Large intestine (tissue), 12 donors: ENCODE results near the gene FAM209A. TPM values are rescaled to one million over a fixed set of nuclear protein-coding genes. Genes with fewer than 3 reads are reported as not detected.
"Not testable (repeated sequence)": the region's sequence is repeated elsewhere in the genome, so short reads cannot be mapped to it uniquely, and the experiment has no call there.

Experiments used
- DNase-seq, 2 donors: peaks; one replicate each; pipeline versions ENCODE4 v3.0.0 to v3.0.0-alpha.2; 2013
- H3K27ac ChIP-seq: one replicate; pipeline ENCODE4 v1.5.1; 2013; ENCODE audit warnings: low read length
- H3K27me3 ChIP-seq: 2 replicates; pipeline ENCODE4 v1.6.1; 2013; ENCODE audit warnings: low read length; ENCODE audit not compliant: control insufficient read depth, insufficient read depth
- H3K36me3 ChIP-seq: 2 replicates; pipeline ENCODE4 v1.6.1; 2013; ENCODE audit warnings: low read length; ENCODE audit not compliant: control insufficient read depth, insufficient read depth
- H3K4me1 ChIP-seq: one replicate; pipeline ENCODE4 v1.6.1; 2013; ENCODE audit warnings: low read length; ENCODE audit not compliant: control insufficient read depth, insufficient read depth
- H3K4me3 ChIP-seq: one replicate; pipeline ENCODE4 v1.5.1; 2013; ENCODE audit warnings: low read length
- H3K9me3 ChIP-seq: one replicate; pipeline ENCODE4 v1.6.1; 2013; ENCODE audit warnings: mild to moderate bottlenecking, low read depth, low read length, moderate library complexity; ENCODE audit not compliant: control insufficient read depth
- WGBS: methylation state at CpG from one replicate; pipeline ENCODE4 v1.1.5; 2013; ENCODE audit warnings: low lambda C conversion rate; ENCODE audit not compliant: insufficient coverage; 5-methylcytosine and 5-hydroxymethylcytosine counted together
- long read RNA-seq, 11 donors: transcript quantifications; one replicate each; lab custom pipeline, GENCODE V29; 2026
- polyA plus RNA-seq: library from polyadenylated mRNA; unstranded; fragments of 120-200 nt; gene quantifications from one replicate; pipeline ENCODE4 v1.2.1, GENCODE V29; 2013

Gene FAM209A, protein sequence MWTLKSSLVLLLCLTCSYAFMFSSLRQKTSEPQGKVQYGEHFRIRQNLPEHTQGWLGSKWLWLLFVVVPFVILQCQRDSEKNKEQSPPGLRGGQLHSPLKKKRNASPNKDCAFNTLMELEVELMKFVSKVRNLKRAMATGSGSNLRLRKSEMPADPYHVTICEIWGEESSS
- 0.21 TPM for polyA plus RNA-seq
- long read RNA-seq, donor 1: 0 reads
- long read RNA-seq, donor 2: 0 reads
- long read RNA-seq, donor 3: 0 reads
- long read RNA-seq, donor 4: 0 reads
- long read RNA-seq, donor 5: 0 reads
- long read RNA-seq, donor 6: 0 reads
- long read RNA-seq, donor 7: 0 reads
- long read RNA-seq, donor 8: 0 reads
- long read RNA-seq, donor 9: 0 reads
- long read RNA-seq, donor 10: 0 reads
- long read RNA-seq, donor 11: 0 reads

DNA sequence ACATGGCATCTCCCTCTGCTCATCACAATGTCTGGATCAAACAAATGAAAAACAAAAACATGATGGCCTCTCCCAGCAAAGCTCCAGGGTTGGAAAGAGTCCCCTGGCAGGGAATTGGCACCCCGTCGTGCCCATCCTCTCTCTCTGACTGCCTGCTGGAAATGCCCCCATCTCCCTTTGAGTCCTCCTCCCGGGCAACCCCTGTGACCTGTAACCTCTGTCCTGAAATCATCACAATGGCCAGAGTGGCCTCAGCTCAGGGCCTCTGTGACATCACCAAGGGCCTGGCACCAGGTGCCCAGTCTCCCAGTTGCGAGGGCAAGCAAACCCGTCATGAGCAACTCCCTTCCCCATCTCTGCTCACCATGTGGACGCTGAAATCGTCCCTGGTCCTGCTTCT is at the start of gene FAM209A:
Gene FAM209A, plus strand, starts transcription at position 301 of the 400 bp plus-strand sequence. Its CDS starts 65 bp downstream, at position 366.
- not testable (repeated sequence) for H3K4me3 ChIP-seq, H3K27me3 ChIP-seq, DNase-seq, H3K4me1 ChIP-seq, H3K27ac ChIP-seq
- H3K9me3 ChIP-seq: peaks cover 12% of the 10 kb centered on the region
- no CpG with 5 or more reads among the region's 7 CpGs for WGBS
- peaks cover 12% of the 10 kb centered on the region for H3K36me3 ChIP-seq

DNA sequence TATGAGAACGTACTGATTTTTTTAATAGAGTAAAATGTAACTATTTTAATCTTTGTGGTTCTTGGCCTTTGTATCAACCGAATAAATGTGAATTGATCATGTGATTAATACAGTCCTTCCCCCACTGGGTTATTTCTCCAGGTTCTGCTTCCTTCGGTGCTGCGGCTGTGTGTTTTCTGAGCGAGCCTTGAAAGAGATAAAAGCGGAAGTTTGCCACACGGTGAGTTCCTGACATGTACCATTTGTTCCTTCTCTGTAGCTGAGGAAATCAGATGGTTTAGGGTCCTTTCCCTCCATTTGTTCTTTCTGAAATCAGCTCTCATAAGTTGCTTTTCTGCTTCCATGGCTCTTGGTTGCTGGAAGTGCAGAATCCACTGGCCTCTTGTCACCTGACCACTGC is 40.6 kb upstream of the FAM209A start:
- Histone ChIP-seq H3K27ac (no peak overlapping the region), H3K27me3 (no peaks in the 10 kb centered on the region), H3K36me3 (peaks cover 77% of the 10 kb centered on the region), H3K9me3 (no peaks in the 10 kb centered on the region), H3K4me1 (no peaks in the 10 kb centered on the region), H3K4me3 (no peak overlapping the region)
- DNase-seq: no peak
- 100% methylated on average over 2 of the region's 7 CpGs for WGBS

DNA sequence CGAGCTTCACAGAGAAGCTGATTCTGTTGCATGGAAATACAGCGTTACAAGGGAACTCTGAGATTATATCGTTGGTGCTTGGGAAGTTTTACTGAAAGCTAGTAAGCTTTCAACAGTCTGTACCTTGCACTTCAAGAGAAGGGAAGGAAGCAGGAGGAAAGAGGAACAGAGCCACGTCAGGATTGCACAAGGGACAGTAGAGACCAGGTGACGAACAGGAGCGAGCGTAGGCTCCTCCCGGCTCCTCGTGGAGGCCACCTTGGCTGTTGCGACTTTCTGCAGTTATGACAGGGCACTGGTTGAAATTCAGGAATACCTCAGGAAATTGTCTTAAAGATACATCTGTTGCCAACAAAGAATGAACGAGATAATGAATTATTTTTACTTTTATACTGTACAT is 37.3 kb upstream of the FAM209A start:
- no peaks in the 10 kb centered on the region for H3K27me3 ChIP-seq
- no peaks in the 10 kb centered on the region for H3K4me1 ChIP-seq
- H3K4me3 ChIP-seq: no peak overlapping the region
- H3K36me3 ChIP-seq: peaks cover 59% of the 10 kb centered on the region
- WGBS: 100% methylated on average over 1 of the region's 11 CpGs
- no peaks in the 10 kb centered on the region for H3K9me3 ChIP-seq
- no peak for DNase-seq
- no peak overlapping the region for H3K27ac ChIP-seq

DNA sequence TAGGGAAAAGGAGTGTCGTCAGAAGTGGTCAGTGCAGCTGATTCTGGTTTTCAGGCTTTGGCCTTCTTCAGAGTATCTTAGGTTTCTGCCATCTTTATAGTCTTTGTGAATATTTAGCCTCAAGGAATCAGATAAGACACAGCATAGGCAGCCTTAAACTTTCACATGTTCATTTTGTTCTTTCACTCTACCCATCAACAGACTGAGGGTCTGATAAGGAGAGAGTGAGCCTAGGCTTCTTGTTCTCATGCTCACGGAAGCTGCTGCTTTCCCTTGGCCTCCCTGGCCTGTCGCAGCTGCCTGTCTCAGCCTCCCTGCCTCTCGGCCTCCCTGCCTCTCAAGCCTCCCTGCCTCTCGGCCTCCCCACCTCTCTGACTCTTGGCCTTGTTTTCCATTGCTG is 36.0 kb upstream of the FAM209A start:
- Histone ChIP-seq H3K27me3 (no peaks in the 10 kb centered on the region), H3K36me3 (peaks cover 55% of the 10 kb centered on the region)

DNA sequence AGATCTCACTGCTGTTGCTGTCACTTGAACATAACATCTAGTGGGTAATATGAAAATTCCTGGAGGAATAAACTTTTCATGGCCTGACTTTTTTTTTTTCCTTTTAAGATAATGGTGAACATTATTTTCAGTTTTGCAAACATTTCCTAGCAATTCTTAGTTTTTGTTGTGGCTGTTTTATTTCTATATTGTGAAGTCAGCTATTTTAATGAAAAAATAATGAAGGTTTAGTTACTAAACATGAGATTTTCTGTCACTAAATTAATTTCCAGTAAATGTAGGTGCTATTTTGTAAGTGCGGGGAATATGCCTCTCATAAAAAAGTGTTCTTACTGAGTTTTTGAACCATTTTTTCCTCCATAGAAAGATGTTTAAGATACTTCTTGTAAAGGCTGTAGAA is 23.4 kb upstream of the FAM209A start:
- DNase-seq: no peak
- no peak overlapping the region for H3K27ac ChIP-seq
- 80% methylated on average over 1 of the region's 1 CpG for WGBS
- no peaks in the 10 kb centered on the region for H3K27me3 ChIP-seq
- H3K4me3 ChIP-seq: no peak overlapping the region
- no peaks in the 10 kb centered on the region for H3K4me1 ChIP-seq
- H3K36me3 ChIP-seq: peaks cover 20% of the 10 kb centered on the region
- no peaks in the 10 kb centered on the region for H3K9me3 ChIP-seq

More for the DNA sequence above, 36.0 kb upstream of the FAM209A start:
- no peaks in the 10 kb centered on the region for H3K9me3 ChIP-seq
- no peak for DNase-seq
- no peak overlapping the region for H3K4me3 ChIP-seq
- WGBS: 100% methylated on average over 1 of the region's 5 CpGs
- H3K27ac ChIP-seq: no peak overlapping the region
- H3K4me1 ChIP-seq: no peaks in the 10 kb centered on the region

DNA sequence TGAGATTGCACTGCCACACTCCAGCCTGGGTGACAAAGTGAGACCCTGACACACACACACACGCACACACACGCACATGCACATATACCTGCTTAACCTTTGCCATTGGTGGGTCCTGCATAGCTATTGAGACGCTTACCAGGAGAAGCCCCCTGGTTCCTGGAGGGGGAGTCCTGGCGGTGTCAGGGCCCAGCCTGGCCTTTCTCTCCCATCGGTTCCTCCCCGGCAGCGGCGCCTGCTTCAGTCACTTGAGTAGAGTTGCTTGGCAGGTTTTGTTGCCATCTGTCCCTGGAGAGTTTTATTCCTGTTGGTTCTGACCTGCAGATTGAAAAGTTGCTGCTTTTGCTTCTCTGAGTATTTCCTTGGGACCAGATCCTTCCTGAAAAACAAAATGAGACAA is 20.6 kb upstream of the FAM209A start:
- H3K9me3 ChIP-seq: no peaks in the 10 kb centered on the region
- no peak overlapping the region for H3K27ac ChIP-seq
- no peaks in the 10 kb centered on the region for H3K4me1 ChIP-seq
- no peaks in the 10 kb centered on the region for H3K27me3 ChIP-seq
- no peak for DNase-seq
- WGBS: 100% methylated on average over 1 of the region's 8 CpGs
- peaks cover 12% of the 10 kb centered on the region for H3K36me3 ChIP-seq
- H3K4me3 ChIP-seq: no peak overlapping the region

DNA sequence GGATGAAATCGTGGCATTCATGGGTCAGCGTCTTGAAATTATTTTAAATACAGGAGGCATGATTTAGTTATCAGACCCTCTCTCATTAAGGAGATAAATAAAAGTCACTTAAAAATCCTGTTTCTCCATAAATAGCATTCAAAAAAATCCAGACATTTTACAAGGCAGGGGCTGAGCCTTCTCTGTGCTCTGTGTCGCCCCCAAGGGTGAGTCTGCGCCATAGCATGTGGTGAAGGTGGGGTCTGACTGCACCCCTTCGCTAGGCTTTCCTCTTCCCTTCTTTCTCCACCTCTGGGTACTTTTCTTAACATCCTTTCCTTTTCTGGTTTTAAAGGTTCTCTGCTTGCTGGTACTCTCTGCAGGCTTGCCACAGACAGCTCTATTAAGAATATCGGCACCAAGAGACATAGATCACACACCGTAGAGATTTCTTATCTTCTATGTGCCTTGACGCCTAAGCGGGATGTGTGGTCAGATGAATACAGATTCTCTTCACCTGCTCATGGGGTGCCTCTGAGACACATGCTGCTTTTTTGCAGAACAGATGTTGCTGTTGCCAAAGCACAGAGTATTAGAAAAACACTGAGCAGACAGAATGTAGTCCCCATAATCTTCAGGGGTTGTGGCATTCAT is 20.1 kb upstream of the FAM209A start:
- no peak for DNase-seq
- WGBS: 83% methylated on average over 1 of the region's 9 CpGs
- H3K27me3 ChIP-seq: no peaks in the 10 kb centered on the region

DNA sequence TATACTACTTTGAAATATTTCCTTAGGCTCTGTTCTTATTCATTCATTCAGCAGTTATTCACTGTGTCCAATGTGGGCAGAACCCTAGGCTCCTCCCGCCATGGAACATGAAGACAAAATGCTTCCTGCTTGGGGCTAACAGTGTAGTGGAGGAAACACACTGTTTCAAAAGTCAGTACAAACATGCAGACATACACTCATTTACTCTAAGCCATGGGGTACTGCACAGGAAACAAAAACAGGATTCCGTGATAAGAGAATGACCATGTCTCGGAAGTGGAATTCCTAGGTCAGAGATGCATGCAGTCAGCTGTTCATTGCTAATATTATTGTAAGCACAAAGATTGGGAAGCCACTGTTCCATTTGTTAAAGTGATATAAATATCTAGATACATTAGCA is 18.4 kb upstream of the FAM209A start:
- H3K27ac ChIP-seq: no peak overlapping the region
- H3K4me1 ChIP-seq: no peaks in the 10 kb centered on the region
- no peaks in the 10 kb centered on the region for H3K9me3 ChIP-seq
- peaks cover 12% of the 10 kb centered on the region for H3K36me3 ChIP-seq
- H3K27me3 ChIP-seq: no peaks in the 10 kb centered on the region
- no peak for DNase-seq
- no CpG with 5 or more reads among the region's 3 CpGs for WGBS
- H3K4me3 ChIP-seq: no peak overlapping the region

More for the DNA sequence above, 20.1 kb upstream of the FAM209A start:
- no peak overlapping the region for H3K27ac ChIP-seq
- no peaks in the 10 kb centered on the region for H3K9me3 ChIP-seq
- no peaks in the 10 kb centered on the region for H3K4me1 ChIP-seq
- no peak overlapping the region for H3K4me3 ChIP-seq
- H3K36me3 ChIP-seq: peaks cover 12% of the 10 kb centered on the region

DNA sequence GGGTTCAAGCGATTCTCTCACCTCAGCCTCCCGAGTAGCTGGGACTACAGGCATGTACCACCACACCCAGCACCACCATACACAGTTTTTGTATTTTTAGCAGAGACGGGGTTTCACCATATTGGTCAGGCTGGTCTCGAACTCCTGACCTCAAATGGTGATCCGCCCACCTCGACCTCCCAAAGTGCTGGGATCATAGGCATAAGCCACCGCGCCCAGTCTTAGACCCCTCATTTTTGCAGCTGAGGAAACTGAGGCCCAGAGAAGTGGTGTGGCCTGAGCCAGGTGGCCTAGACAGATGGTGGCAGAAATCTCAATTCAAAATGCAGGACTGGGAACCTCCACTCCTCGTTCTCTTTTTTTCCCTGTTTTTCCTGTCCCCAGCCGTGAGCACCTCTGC is 12.6 kb upstream of the FAM209A start:
- no peak for DNase-seq
- H3K36me3 ChIP-seq: peaks cover 29% of the 10 kb centered on the region
- no peak overlapping the region for H3K27ac ChIP-seq
- H3K27me3 ChIP-seq: no peaks in the 10 kb centered on the region
- no peaks in the 10 kb centered on the region for H3K4me1 ChIP-seq
- no peaks in the 10 kb centered on the region for H3K9me3 ChIP-seq
- no CpG with 5 or more reads among the region's 10 CpGs for WGBS
- no peak overlapping the region for H3K4me3 ChIP-seq

DNA sequence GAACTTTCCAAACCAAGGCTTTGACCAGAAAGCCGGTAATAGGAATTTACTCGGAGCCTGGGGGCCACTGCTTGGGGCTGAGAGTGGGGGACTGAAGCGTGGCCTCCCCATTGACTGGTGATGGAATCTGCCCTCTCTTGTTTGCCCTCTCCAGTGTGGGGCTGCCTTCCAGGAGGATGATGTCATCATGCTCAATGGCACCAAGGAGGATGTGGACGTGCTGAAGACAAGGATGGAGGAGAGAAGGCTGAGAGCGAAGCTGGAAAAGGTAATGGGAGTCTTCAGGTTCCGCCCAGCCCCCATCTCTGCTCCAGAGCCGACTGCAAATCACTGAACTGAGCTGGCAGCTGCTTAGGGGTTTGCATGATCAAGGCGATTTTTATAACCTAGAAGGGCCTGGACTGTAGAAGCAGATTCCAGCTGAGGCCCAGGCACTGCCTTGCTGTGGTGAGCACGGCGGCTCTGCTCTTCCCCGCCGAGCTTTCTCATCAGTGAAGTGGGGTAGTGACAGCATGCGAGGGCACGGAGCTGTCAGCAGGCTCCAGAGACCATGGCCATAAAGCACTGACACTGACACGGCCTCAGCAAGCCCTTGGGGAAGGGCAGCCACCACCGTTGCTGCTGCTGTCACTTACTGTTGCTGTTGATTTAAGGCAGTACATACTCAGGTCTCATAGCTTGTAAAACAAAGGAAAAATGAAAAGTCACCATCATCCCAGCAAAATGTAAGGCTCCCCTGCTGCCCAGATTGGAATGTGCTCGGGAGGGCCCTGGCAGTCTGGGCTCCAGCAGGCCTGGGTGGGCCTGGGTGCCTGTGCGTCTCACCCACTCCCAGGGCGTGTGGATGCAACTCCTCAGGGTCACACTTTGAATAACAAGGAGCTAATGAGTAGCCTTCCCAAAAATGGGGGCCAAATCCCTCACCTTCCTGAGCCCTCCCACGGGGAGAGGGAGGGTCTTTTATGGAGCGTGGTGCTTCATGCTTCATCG is 11.1 kb upstream of the FAM209A start:
- no peaks in the 10 kb centered on the region for H3K9me3 ChIP-seq
- peaks cover 42% of the 10 kb centered on the region for H3K36me3 ChIP-seq
- H3K27ac ChIP-seq: no peak overlapping the region
- WGBS: no CpG with 5 or more reads among the region's 22 CpGs
- DNase-seq: no peak
- H3K4me3 ChIP-seq: no peak overlapping the region
- H3K4me1 ChIP-seq: no peaks in the 10 kb centered on the region
- H3K27me3 ChIP-seq: no peaks in the 10 kb centered on the region
